Measurements from ENCODE around the gene DMPK.

The DMPK gene

DNA sequence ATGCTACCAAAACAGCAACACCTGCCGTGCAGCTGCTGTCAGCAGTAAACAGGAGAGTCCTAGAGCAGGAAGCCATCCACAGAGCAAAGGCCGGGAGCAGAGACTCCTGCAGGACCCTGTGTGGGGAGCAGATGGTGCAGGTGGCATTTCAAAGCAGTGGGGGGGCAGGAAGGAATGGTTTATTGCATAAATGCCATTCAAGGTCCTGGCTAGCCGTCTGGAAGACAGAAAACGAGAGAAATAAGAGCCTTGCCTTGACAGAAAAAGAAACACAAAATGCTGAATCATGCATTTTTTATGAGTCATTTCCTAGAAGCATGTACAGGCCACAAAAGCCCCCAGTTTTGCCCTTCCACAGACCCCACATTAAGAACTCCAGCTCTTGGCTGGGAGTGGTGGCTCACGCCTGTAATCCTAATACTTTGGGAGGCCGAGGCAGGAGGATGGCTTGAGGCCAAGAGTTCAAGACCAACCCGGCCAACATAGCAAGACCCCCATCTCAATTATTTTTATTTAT is 27.4 kb upstream of the DMPK start:
- peaks cover 20% of the 10 kb centered on the region for H3K4me1 ChIP-seq (ENCODE audit: insufficient read depth, poor library complexity, severe bottlenecking)
- TF ChIP-seq, protein P1, sequence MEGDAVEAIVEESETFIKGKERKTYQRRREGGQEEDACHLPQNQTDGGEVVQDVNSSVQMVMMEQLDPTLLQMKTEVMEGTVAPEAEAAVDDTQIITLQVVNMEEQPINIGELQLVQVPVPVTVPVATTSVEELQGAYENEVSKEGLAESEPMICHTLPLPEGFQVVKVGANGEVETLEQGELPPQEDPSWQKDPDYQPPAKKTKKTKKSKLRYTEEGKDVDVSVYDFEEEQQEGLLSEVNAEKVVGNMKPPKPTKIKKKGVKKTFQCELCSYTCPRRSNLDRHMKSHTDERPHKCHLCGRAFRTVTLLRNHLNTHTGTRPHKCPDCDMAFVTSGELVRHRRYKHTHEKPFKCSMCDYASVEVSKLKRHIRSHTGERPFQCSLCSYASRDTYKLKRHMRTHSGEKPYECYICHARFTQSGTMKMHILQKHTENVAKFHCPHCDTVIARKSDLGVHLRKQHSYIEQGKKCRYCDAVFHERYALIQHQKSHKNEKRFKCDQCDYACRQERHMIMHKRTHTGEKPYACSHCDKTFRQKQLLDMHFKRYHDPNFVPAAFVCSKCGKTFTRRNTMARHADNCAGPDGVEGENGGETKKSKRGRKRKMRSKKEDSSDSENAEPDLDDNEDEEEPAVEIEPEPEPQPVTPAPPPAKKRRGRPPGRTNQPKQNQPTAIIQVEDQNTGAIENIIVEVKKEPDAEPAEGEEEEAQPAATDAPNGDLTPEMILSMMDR (IDR thresholded peaks at IDR 0.05; ENCODE audit: poor library complexity, severe bottlenecking) = no peak
- H3K36me3 ChIP-seq (ENCODE audit: low read depth) = no peaks in the 10 kb centered on the region
- H3K4me3 ChIP-seq (ENCODE audit: severe bottlenecking) = no peak overlapping the region
- no peak for DNase-seq (ENCODE audit: low spot score)
- ATAC-seq (ENCODE audit: low read depth) = peak; percentile 49
- no peaks in the 10 kb centered on the region for H3K27me3 ChIP-seq (ENCODE audit: insufficient read depth, poor library complexity, severe bottlenecking)
- H3K27ac ChIP-seq (ENCODE audit: poor library complexity, severe bottlenecking) = peak overlapping the region; percentile 70
- H3K9me3 ChIP-seq (ENCODE audit: severe bottlenecking) = no peaks in the 10 kb centered on the region

DNA sequence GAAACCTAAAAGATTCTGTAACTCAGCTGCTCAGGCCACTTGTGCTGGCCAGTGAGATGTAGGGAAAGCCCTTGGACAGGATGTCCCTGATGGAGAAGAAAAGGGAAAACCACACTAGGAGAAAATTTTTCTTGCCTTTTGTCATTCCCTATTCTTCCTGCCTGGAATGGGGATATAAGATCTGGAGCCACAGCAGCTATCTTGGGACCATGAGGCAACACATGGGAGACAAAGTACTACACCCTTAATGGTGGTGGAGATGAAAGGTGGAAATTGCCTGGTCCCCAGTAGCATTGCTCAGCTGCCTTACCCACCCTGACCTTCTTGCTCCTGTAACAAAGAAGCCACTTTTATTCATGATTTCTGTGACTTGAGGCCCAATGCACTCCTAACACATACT is 23.4 kb upstream of the DMPK start:
- H3K4me3 ChIP-seq (ENCODE audit: severe bottlenecking) = no peak overlapping the region
- ATAC-seq (ENCODE audit: low read depth) (no peak), DNase-seq (ENCODE audit: low spot score) (no peak)
- H3K27me3 ChIP-seq (ENCODE audit: insufficient read depth, poor library complexity, severe bottlenecking) = no peaks in the 10 kb centered on the region
- no peak overlapping the region for H3K27ac ChIP-seq (ENCODE audit: poor library complexity, severe bottlenecking)
- TF ChIP-seq, protein P1 (IDR thresholded peaks at IDR 0.05; ENCODE audit: poor library complexity, severe bottlenecking) = no peak
- H3K4me1 ChIP-seq (ENCODE audit: insufficient read depth, poor library complexity, severe bottlenecking) = peaks cover 14% of the 10 kb centered on the region
- no peaks in the 10 kb centered on the region for H3K9me3 ChIP-seq (ENCODE audit: severe bottlenecking)
- H3K36me3 ChIP-seq (ENCODE audit: low read depth) = no peaks in the 10 kb centered on the region

DNA sequence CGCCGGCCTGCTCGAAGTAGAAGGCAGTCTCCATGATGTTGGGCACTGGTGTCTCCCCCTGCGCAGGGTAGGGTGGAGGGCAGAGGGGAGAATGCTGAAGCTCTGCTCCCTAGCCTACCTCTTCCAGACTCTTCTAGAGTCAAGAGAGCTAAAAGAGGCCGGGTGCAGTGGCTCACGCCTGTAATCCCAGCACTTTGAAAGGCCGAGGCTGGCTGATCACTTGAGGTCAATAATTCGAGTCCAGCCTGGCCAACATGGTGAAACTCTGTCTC is 22.6 kb upstream of the DMPK start:
- no peak for DNase-seq (ENCODE audit: low spot score)
- TF ChIP-seq, protein P1 (IDR thresholded peaks at IDR 0.05; ENCODE audit: poor library complexity, severe bottlenecking) = no peak

DNA sequence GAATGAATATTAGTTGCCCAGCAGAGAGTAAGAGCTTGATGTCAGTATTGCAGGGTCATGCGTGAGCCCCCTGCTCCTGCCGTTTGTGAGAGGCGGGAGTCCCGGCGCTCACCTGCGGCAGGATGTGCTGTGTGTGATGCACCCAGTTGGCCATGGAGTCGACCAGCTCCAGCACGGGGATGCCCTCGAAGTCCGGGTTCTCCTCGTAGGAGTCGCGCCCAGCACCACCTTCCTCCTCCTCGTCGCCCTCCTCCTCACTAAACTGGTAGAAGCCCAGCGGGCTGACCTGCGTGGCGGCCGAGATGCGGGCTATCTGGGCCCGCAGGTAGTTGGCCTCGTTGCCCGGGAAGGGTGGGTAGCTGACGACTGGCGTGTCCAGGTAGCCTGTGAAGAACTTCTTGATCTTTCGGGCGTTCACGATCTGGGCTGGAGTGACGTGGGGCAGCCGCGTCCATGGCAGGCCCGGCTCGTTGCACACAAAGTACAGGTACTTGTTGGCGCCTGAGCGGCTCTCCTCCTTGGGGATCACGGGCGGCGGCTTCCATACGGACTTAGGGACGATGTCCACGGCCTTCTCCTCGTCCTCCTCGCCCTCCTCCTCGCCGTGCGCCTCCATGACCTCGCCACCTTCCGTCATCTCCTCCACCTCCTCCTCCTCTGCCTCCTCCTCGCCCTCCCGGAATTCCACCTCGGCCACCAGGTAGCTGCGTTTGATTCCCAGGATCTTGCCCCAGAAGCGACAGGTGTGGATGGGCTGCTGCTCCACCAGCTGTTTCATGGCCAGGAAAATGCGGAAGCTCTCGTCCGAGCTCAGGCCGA is 22.1 kb upstream of the DMPK start:
- Histone ChIP-seq H3K27me3 (ENCODE audit: insufficient read depth, poor library complexity, severe bottlenecking) (no peaks in the 10 kb centered on the region), H3K27ac (ENCODE audit: poor library complexity, severe bottlenecking) (no peak overlapping the region), H3K9me3 (ENCODE audit: severe bottlenecking) (no peaks in the 10 kb centered on the region), H3K4me1 (ENCODE audit: insufficient read depth, poor library complexity, severe bottlenecking) (peaks cover 1% of the 10 kb centered on the region), H3K4me3 (ENCODE audit: severe bottlenecking) (no peak overlapping the region), H3K36me3 (ENCODE audit: low read depth) (no peaks in the 10 kb centered on the region)
- TF ChIP-seq, protein P1 (IDR thresholded peaks at IDR 0.05; ENCODE audit: poor library complexity, severe bottlenecking) = no peak
- ATAC-seq (ENCODE audit: low read depth) (no peak), DNase-seq (ENCODE audit: low spot score) (no peak)

More for the DNA sequence above, 22.6 kb upstream of the DMPK start:
- Histone ChIP-seq H3K4me1 (ENCODE audit: insufficient read depth, poor library complexity, severe bottlenecking) (peaks cover 7% of the 10 kb centered on the region), H3K36me3 (ENCODE audit: low read depth) (no peaks in the 10 kb centered on the region), H3K9me3 (ENCODE audit: severe bottlenecking) (no peaks in the 10 kb centered on the region), H3K27me3 (ENCODE audit: insufficient read depth, poor library complexity, severe bottlenecking) (no peaks in the 10 kb centered on the region), H3K27ac (ENCODE audit: poor library complexity, severe bottlenecking) (no peak overlapping the region), H3K4me3 (ENCODE audit: severe bottlenecking) (no peak overlapping the region)
- ATAC-seq (ENCODE audit: low read depth) = no peak

DNA sequence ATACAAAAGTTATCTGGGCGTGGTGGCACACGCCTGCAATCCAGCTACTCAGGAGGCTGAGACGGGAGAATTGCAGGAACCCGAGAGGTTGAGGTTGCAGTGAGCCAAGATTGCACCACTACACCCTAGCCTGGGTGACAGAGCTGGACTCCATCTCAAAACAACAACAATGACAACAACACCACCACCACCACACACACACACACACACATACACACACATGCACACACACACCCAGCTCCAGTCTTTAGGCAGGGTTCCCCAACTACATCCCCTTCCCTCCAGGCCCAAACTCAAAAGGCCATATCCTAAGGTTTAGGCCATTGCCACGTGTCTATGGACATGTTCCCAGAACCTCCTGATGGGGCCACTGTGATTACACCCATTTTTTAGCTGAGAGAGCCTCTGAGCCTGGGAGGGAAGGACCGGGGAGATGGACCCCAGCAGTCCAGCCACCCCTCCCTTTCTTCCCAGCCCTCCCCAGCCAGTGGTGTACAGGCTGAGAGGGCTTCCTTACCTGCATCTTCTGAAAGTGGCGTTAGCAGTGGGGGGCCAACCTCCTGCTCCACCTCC is 19.4 kb upstream of the DMPK start:
- ATAC-seq (ENCODE audit: low read depth) (no peak), DNase-seq (ENCODE audit: low spot score) (no peak)
- H3K27ac ChIP-seq (ENCODE audit: poor library complexity, severe bottlenecking) = no peak overlapping the region
- no peaks in the 10 kb centered on the region for H3K27me3 ChIP-seq (ENCODE audit: insufficient read depth, poor library complexity, severe bottlenecking)
- no peak overlapping the region for H3K4me3 ChIP-seq (ENCODE audit: severe bottlenecking)
- no peaks in the 10 kb centered on the region for H3K36me3 ChIP-seq (ENCODE audit: low read depth)
- TF ChIP-seq, protein P1 (IDR thresholded peaks at IDR 0.05; ENCODE audit: poor library complexity, severe bottlenecking) = no peak
- no peaks in the 10 kb centered on the region for H3K9me3 ChIP-seq (ENCODE audit: severe bottlenecking)
- no peaks in the 10 kb centered on the region for H3K4me1 ChIP-seq (ENCODE audit: insufficient read depth, poor library complexity, severe bottlenecking)
